ENCODE measurements around the gene PPDPF.

GRCh38 chr20:63508072-63508768, 12.3 kb upstream of the PPDPF start:
- TF ChIP-seq POLR2A (IDR thresholded peaks at IDR 0.05) (no peak), CTCF (IDR thresholded peaks at IDR 0.05) (no peak)
